ENCODE measurements around the gene TRIM21.

DNA sequence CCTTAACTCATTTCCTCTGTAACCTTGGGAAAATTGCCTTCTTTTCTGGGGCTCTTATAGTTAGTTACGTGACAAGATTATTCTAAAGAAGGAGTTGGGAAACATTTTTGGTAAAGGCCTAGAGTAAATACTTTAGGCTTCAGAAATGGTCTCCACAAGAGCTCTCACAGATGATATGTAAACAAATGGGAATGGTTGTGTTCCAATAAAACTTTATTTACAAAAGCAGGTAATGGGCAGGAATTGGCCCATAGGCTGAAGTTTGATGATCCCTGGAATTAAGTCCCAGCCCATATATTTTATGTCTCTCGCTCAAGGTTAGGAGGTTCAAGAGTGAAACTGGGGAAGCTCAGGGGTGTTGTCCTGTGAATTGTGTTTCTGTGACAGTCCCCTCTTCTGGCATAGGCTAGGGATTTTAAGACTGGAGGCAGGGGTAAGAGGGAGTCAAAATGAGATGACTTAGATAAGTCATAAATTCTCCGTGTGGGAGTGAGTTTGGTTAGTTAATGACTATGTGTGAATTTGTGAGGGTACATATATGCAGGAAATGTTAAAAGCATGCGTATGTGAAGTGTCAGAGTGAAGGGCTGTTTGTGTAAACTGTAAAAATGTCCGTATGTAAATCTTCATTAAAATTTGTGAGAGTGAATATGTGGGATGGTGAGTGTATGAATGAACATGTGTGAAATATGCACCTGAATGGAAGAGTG lies 17.9 kb downstream of the TRIM21 start:
- TF ChIP-seq CTCF (IDR thresholded peaks at IDR 0.05 in 2 of 3, conservative IDR thresholded peaks at IDR 0.05 in 1 of 3; ENCODE audit: borderline replicate concordance in 1 of 3, insufficient read depth in 1 of 3, low read depth in 2 of 3, low read length in 2 of 3) = no peak
- no peak for TF ChIP-seq EZH2phosphoT487 (IDR thresholded peaks at IDR 0.05; ENCODE audit: borderline replicate concordance)
- no peak for TF ChIP-seq POLR2A (IDR thresholded peaks at IDR 0.05; ENCODE audit: borderline replicate concordance, extremely low read depth, insufficient read depth, insufficient read length)
- TF ChIP-seq SIN3A (IDR thresholded peaks at IDR 0.05; ENCODE audit: low read depth) = no peak
- TF ChIP-seq RAD21 (IDR thresholded peaks at IDR 0.05; ENCODE audit: low read depth) = no peak
- TF ChIP-seq POLR2AphosphoS5 (IDR thresholded peaks at IDR 0.05; ENCODE audit: low read depth, low read length) = no peak
- TF ChIP-seq FOSL1 (IDR thresholded peaks at IDR 0.05; ENCODE audit: low read depth) = no peak
- TF ChIP-seq MAX (IDR thresholded peaks at IDR 0.05) = no peak
- no peak for TF ChIP-seq CEBPB (IDR thresholded peaks at IDR 0.05; ENCODE audit: low read depth)
